CD1c-positive myeloid dendritic cell (primary cell): ENCODE measurements around the gene MAP2.

ENCODE experiments used
- DNase-seq: peaks from one replicate; pipeline ENCODE4 v3.0.0-alpha.2; 2016; ENCODE audit errors: extremely low spot score

Gene MAP2

DNA sequence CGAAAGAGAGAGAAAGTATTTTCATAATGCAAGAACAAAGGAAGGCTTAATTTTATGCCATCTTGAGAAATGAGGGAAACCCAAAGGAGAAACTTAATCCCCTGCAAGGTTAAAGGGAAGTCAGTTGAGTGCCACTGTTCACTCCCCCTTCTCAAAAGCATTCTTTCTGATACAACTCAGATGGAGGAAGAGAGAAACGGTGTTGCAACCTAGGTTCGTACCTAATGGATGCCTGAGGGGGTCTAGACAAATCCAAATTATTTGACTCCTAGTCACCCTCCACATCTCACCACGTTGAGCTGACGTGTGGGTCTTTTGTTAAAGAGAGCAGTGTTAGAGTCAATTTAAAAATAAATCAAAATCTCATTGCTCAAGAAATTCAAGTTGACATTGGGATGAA, 295.2 kb downstream of the MAP2 start:
- DNase-seq = no peak

DNA sequence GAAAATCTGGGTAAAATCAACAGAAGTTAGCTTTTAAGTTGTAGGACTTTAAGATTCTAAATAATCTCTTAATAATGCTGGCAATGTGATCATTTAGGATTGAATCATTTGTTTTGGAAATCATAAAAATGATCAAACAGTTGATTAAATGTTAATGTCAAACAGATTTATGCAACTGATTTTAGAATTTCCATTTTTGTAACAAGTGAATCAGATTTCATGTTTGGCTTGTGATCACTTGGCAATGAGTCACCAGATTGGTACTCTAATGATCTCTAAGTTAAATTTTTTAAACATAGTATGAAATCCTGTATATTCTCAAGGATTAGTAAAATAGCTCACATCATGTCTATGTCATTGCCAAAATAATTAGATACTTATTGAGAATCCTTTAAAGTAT, 297.6 kb downstream of the MAP2 start:
- no peak for DNase-seq

DNA sequence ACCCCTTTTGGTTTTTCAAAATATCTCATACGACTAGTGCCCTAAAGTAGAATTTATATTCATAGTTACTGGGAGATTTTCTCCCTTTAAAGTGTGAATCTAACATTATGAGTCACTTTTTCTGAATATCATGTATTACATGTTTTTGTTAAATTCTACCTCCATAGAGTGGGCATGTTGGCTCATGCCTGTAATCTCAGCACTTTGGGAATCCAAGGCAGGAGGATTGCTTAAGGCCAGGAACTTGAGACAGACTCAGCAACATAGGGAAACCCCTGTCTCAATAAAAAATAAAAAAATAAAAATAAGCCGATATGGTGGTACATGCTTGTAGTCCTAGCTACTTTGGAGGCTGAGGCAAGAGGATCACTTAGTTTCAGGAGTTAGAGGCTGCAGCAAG, 302.5 kb downstream of the MAP2 start:
- no peak for DNase-seq

DNA sequence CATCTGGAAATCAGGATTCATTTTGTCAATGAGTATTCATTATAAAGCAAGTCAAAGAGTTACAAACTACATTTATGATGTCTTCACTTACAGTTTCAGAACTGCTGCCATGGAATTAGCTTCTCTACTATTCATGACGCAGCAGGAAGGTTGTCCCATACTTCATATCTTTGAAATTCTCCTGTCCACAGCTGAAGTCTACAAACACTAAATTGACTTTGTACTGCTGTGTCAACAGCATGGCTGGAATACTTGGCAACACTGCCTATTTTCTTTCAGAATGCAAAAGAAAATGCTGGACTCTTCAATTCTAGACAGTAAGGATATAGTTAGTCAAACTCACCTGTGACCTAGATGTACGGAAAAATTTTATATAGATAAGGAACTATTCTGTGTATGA, 303.2 kb downstream of the MAP2 start:
- DNase-seq = no peak

DNA sequence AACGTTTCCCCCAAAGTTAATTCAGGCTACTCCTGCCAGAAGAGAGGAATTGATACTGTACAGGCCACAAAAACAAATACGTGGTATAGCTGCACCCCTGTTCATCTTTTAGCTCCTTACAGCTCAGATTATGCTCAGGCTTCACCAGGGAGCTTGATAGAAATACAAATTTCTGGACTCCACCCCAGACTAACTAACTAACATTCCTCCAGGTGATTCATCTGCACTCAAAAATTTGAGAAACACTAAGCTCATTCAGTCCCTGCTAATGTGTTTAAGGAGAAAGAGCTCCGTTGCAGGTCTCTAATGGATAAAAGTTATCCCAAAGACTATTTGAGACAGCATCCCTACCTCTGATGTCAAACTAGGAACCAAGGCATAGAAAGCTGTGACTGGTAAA, 311.0 kb downstream of the MAP2 start:
- no peak for DNase-seq

DNA sequence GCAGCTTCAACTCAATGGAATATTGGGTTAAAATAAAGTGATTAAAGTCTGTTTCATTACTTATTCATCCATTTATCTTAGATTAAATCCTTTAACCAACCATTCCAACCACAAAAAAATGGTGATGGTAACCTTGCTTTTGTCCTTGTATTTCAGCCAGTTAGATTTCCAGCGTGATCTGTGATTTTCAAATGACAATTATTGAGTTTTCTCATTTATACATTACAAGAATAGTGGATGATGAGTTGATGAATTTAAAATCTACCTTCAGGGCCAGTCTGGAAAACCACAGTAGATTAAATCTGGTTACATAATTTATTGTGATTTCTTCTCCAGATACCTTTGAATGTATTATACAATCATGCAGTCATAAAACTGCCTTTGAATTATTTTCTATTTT, 318.1 kb downstream of the MAP2 start:
- DNase-seq = no peak

DNA sequence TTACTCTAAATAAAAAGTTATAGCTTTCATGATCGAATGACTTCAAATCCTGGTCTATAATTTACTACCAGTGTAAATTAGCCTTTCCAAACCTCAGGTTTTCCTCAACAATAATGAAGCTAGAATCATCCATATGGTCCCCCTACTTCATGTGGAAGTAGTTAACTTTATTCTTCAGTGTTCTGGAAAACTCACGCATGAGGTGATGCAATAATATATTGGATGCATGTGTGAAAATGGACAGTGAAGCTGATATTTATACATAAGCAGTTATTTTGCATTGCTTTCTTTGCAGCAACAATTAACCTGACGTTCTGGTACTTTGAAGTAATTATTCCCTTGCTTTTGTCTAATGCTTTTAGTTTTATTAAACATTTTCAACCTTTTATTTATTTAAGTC, 329.2 kb downstream of the MAP2 start:
- no peak for DNase-seq

DNA sequence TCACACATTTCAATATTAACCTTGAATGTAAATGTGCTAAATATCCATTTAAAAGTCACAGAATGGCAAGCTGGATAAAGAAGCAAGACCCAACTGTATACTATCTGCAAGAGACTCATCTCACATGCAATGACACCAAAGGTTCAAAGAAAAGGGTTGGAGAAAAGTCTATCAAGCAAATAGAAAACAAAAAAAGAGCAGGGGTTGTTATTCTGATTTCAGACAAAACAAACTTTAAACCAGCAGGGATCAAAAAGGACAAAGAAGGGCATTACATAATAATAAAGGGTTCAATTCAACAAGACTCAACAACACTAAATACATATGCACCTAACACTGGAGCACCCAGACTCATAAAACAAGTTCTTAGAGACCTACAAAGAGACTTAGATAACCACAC, 333.3 kb downstream of the MAP2 start:
- DNase-seq = no peak

DNA sequence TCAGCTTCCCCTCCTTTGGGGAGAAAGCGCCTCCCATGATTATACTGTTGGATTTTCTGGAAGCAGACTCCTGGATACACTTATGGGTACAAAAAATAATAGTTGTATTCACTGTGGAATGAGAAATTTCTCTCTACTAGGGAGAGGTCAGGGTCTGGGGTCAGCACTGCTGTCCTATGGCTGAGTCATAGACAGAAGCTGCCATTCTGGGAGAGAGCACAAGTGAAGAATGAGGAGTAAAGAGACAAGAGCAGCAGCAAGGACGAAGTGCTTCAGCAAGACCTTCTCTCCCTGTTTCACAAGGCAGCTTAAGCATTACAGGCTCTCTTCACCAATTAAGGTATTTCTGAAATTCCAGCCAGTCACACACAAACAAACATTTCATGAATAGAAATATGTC, 337.7 kb downstream of the MAP2 start:
- DNase-seq = no peak

DNA sequence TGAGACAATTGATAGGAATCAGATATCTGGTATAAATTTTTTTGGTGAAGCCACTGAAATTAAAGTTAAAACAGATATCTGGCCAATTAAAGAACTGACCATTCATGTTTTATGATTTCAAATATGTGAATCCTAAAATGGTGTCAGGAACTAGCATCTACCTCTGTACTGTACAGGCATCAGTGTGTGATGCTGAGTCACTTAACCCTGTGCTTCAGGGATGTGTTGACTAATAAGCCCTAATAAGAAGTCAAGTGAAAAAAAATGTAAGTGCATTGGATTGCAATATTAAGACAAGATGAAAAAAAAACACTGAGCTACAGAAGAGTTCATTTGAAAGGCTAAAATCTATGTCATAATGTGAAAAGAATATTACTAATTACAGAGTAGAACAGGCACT, 338.7 kb downstream of the MAP2 start:
- no peak for DNase-seq

DNA sequence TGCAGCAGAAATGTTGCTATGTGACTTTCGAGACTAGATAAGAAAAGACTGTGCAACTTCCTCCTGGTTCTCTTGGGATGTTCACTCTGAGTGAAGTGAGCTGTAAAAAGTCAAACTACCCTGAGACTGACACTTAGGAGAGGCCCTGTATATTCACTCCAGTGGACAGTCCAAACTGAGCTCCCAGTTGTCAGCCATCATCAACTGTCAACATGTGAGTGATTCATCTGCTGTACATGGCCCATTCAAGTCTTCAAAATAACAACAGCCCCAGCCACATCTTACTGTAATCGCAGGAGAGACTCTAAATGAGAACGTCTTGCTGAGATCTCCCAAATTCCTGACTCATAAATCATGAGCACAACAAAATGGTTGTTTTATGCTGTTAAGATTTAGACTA, 339.3 kb downstream of the MAP2 start:
- DNase-seq = no peak

DNA sequence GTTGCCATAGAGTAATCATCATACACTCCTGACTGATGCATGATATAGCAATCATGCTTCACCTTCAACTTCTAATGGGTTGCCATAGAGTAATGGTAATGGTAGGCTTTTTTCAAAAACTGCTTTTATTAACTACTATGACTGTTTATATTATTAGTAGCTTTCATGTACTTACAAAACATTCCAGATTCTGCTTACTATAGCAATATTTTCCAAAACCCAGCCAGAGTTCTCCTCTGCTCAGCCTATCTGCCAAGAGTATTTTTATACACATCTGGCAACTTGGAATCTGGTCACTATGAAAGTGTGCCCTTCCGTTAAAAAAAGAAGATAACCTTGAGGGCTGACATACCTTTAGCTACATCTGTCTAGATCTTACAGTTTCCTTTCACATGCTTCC, 342.8 kb downstream of the MAP2 start:
- DNase-seq = no peak

DNA sequence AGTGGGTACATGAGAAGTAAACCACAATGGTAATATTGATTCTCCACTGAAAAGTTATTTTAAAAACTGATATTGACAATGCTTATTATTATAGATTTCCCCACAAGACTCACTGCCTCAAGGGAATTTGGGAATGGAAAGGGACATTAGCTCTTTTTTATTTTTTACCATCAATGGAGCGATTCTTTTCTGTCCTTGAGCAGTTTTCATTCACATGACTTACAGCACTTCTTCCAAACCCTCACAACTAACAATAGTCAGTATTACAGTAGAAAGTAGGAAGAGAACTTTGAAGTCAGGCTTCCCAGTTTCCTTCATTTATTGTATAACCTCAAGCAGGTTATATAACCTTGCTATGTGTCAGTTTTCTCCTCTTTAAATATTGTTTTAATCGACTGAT, 343.5 kb downstream of the MAP2 start:
- DNase-seq = no peak

DNA sequence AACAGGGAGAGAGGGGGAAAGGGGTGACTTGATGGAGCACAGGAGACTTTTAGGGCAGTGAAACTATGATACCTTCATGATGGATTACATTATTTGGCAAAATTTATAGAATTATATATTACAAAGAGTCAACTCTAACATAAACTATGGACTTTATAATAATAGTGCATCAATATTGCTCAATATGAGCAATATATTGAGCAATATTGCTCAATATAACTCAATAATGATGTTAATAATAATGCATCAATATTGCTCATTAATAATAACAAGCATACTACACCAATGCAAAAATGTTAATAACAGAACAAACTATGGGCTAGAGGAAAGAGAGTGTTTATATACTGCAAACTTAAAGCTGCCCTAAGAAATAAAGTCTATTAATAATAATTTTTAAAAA, 344.7 kb downstream of the MAP2 start:
- DNase-seq = no peak

DNA sequence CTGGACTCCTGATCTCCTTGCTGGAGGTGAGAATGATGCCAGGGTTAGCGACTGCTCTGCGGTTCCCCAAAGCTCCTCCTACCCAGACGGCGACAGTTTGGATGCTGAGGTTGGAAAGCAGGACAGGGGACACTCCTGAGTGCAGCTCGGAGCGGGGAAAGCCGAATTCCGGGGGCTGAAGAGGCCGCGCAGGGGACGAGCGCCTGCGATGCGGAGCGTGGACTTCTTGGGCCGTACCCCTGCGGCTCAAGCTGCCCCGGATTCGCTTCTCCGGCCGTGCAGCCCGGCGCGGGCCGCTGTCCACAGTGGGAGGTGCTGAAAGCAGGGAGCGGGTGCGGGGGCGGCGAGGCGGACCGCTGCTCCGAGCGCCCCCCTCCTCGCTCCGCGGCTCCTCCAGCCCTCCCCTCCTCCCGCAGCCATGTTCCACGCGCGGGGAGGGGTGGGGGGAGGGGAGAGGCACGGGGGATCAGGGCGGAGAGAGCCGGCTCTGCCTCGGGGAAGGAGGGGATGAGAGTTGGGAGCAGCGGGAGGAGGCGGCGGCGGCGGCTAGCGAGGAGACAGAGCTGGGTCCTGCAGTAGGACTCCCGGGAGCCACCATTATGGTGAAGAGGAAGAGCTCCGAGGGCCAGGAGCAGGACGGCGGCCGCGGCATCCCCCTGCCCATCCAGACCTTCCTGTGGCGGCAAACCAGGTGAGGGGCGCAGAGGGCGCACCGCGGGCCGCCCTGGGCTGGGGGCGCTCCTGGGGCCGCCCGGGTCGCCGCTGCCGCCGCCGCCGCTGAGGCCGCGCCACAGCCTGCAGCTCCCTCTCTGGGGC, 347.8 kb downstream of the MAP2 start, which contains the start of gene UNC80:
TSS of gene UNC80 (plus strand) at position 359 of the 816 bp plus-strand sequence. CDS start at position 600, 241 bp downstream.
- DNase-seq = peak; percentile 29

DNA sequence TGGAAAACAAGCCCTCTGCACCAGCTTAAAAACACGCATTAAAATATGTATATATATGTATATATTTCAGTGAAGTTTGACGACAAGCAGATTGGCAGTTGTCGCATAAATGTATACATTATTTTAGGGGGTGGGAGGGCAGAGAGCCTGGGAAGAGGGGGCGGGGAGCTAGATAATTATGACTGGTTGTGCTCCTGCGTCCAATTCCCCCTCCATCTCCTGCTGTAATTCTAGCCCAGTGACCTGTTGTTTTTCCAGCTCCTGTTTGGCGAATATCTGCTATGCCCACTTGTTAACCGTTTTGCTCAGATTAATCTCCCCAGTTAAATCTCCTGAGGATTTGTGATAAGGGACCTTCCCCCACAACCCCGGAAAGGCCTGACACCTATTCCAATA, 348.4 kb downstream of the MAP2 start:
- DNase-seq = no peak

DNA sequence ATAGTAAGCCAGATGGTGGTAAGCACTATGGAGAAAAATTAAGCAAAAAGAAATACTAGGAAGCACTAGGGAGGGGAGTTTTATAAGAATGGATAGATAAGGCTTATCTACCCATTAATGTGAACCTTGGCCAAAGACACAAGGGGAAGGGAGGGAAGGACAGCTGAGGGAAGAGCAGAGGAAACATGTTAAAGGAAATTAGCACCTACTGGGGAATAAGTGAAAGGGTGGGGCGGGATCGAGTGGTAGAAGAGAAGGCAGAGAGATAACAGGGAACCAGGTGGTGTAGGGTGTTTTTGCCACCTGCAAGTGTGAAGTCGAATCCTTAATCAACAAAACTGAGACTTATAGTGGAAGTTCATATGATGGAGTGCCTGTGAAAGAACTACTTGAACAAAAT, 349.5 kb downstream of the MAP2 start:
- no peak for DNase-seq
